Endothelial cell (in vitro differentiated cells): ENCODE results near the gene OARD1. TPM values are rescaled to one million over a fixed set of nuclear protein-coding genes. Genes with fewer than 3 reads are reported as not detected.
"Not testable (repeated sequence)": the region's sequence is repeated elsewhere in the genome, so short reads cannot be mapped to it uniquely, and the experiment has no call there.

Source experiments
- DNase-seq: peaks from one replicate; pipeline ENCODE4 v3.0.0; 2021; ENCODE audit warnings: low spot score
- H3K27ac Mint-ChIP-seq: one replicate; pipeline ENCODE4 v1.8.0; 2021; ENCODE audit warnings: mixed read lengths, inconsistent platforms; ENCODE audit not compliant: unreplicated experiment
- H3K27me3 Mint-ChIP-seq: one replicate; pipeline ENCODE4 v1.8.0; 2021; ENCODE audit warnings: mild to moderate bottlenecking, moderate library complexity, mixed read lengths, inconsistent platforms; ENCODE audit not compliant: unreplicated experiment
- H3K36me3 Mint-ChIP-seq: one replicate; pipeline ENCODE4 v1.8.0; 2021; ENCODE audit warnings: mild to moderate bottlenecking, low read depth, mixed read lengths, inconsistent platforms; ENCODE audit not compliant: unreplicated experiment
- H3K4me1 Mint-ChIP-seq: one replicate; pipeline ENCODE4 v1.8.0; 2021; ENCODE audit warnings: mild to moderate bottlenecking, mixed read lengths, inconsistent platforms; ENCODE audit not compliant: unreplicated experiment
- H3K4me3 Mint-ChIP-seq: one replicate; pipeline ENCODE4 v1.8.0; 2021; ENCODE audit warnings: mild to moderate bottlenecking, mixed read lengths, inconsistent platforms; ENCODE audit not compliant: unreplicated experiment
- H3K9me3 Mint-ChIP-seq: one replicate; pipeline ENCODE4 v1.8.0; 2021; ENCODE audit warnings: mixed read lengths, inconsistent platforms; ENCODE audit not compliant: unreplicated experiment
- CTCF ChIP-seq: fragments of 200-600 bp; sonication (generic); IDR thresholded peaks from one replicate; pipeline ENCODE4 v1.5.0; 2021; ENCODE audit warnings: antibody characterized with exemption; ENCODE audit not compliant: unreplicated experiment
- long read RNA-seq: library from polyadenylated mRNA; unstranded; transcript quantifications from one replicate; pipeline ENCODE4 v2.0.0, GENCODE V29; 2020; ENCODE audit not compliant: unreplicated experiment
- total RNA-seq: library from RNA; stranded (reverse); fragmentation: NEBNext Ultra II Directional; extraction: Animal tissue kit (Norgen Biotek cat#: 25700); gene quantifications from one replicate; pipeline ENCODE4 v1.2.1, GENCODE V29; 2021; ENCODE audit not compliant: unreplicated experiment

The OARD1 gene, protein sequence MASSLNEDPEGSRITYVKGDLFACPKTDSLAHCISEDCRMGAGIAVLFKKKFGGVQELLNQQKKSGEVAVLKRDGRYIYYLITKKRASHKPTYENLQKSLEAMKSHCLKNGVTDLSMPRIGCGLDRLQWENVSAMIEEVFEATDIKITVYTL
- 20.5 TPM for total RNA-seq
- long read RNA-seq, transcript OARD1-202 (6 exons, 1,337 nt): major isoform, 6 of 12 reads
- long read RNA-seq, partial matches to known transcripts: 0 of 12 reads
- long read RNA-seq, other reads (novel, unspliced or antisense): 2 of 12 reads

DNA sequence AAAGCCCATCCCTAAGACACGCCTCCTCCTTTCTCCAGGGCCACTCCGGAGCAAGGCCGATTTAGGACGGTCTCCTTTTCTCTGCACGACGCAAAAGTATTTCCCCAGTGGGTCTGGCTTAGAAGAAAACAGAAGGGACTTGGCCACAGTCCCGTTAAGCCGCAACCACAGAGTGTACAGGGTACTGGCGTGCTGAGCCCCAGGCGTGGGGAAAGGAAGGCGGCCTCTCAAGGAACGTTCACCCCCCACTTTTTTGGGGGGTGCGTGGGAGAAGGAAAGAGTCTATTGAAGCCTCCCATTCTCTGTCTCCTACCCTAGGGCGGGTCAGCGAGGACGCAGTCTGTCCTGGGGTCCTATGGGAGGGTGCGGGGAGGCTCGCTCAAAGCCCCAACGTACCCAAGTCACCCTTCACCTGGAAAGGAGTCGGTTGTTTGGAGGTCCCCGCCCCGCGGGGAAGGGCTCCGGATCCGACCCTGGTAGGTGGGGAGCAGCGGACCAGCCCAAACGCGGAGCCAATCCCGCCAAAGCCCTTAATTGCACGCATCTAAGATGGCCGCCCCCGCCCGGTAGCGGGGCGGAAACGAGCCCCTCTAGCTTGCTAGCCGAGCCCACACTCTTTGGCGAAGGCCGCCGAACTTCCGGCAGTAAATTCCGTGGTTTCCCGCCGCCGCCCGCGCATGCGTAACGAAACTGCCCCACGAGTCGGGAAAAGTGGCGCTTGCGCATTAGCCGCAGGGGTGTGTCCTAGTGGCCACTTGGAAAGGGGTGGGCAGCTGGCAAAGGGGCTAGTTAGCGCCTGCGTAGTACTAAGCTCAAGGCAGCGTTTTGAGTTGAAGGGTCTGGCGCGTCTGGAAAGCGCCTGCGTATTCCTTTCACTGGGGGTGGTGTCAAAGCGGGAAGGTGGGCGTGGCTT lies at the start of gene OARD1:
OARD1 (minus strand) TSS at position 434 of the 913 bp plus-strand sequence. CDS start 722 bp downstream, outside the sequence.
- Mint-ChIP-seq H3K9me3 (no peaks in the 10 kb centered on the region), H3K36me3 (peaks cover 7% of the 10 kb centered on the region), H3K27ac (peak within 1 kb of the TSS; percentile 93), H3K27me3 (peaks cover 14% of the 10 kb centered on the region), H3K4me1 (peaks cover 31% of the 10 kb centered on the region), H3K4me3 (peak within 1 kb of the TSS; percentile 93)
- TF ChIP-seq CTCF: no peak
- peak; percentile 99 for DNase-seq

DNA sequence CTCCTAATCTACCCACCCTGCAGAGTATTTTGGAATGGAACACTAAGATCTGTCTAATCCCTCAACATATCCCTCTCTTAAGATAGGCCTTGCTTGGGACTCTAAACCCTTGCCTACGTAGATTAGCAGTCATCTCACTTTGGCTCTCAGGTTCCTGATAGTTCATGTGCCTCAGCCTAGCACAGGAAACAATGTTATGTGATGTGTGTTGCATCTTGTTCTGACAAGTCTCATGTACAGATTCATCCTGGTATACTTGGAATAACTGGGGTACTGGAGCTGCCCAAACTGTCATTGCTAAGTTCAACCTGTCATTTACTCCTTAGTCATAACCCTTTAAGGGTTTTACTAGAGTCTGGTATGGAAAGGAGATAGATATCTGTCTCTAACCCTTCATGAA lies 47.9 kb upstream of the OARD1 start:
- Mint-ChIP-seq H3K27ac (no peak overlapping the region), H3K9me3 (no peaks in the 10 kb centered on the region), H3K36me3 (no peaks in the 10 kb centered on the region), H3K4me3 (no peak overlapping the region), H3K27me3 (peaks cover 1% of the 10 kb centered on the region), H3K4me1 (peaks cover 6% of the 10 kb centered on the region)
- no peak for DNase-seq
- TF ChIP-seq CTCF: no peak

DNA sequence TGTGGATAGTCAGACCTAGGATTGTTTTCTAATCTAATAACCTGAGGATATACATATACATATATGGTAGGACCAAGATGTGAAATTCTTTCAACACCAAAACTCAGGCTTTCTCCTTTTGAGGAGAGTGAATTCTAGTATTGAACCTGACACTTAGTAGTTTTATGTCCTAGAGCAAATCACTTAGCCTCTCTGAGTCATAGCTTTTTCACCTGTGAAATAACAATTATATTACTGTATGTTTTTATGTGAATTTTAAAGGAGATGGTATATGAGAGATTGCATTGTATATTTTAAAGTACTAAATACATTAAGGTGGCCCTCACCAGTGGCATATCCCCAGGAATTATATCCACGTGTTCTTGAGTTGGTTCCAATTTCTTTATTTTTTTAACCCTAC lies 47.4 kb upstream of the OARD1 start:
- Mint-ChIP-seq H3K27me3 (peaks cover 1% of the 10 kb centered on the region), H3K4me1 (peaks cover 6% of the 10 kb centered on the region), H3K27ac (no peak overlapping the region), H3K4me3 (no peak overlapping the region), H3K9me3 (no peaks in the 10 kb centered on the region), H3K36me3 (no peaks in the 10 kb centered on the region)
- no peak for DNase-seq
- TF ChIP-seq CTCF: no peak

DNA sequence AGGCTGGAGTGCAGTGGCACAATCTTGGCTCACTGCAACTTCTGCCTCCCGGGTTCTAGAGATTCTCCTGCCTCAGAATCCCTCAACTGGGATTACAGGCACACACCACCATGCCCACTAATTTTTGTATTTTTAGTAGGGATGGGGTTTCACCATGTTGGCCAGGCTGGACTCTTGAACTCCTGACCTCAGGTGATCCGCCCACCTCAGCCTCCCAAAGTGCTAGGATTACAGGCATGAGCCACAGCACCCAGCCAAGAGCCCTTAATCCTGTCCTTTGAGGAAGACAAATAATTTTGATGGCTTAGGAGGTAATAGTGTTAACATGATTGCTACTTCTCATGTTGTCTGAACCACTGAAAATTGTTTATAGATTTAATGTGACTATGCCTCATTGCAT lies 42.9 kb upstream of the OARD1 start:
- H3K27me3 Mint-ChIP-seq, H3K27ac Mint-ChIP-seq, H3K4me1 Mint-ChIP-seq, H3K4me3 Mint-ChIP-seq, DNase-seq, H3K36me3 Mint-ChIP-seq, H3K9me3 Mint-ChIP-seq: not testable (repeated sequence)

DNA sequence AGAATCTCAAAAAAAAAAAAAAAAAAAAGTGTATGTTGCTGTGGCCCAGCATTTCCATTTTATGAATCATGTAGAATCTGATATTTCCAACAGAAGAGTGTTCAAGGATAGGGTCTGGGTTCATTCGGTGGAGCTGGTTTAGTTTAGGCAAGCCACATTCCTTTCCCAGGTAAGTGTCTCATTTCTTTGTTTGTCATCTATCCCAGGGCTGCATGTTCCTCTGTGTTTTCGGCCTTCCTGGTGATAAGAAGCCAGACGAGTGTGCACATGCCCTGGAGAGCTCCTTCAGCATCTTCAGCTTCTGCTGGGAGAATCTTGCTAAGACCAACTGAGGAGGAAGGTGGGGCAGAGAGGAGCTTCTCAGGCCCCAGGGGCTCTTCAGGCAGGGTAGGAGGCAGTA lies 38.9 kb upstream of the OARD1 start:
- no peaks in the 10 kb centered on the region for H3K36me3 Mint-ChIP-seq
- no peak for DNase-seq
- peaks cover 1% of the 10 kb centered on the region for H3K27me3 Mint-ChIP-seq
- H3K27ac Mint-ChIP-seq: no peak overlapping the region
- no peaks in the 10 kb centered on the region for H3K9me3 Mint-ChIP-seq
- no peak overlapping the region for H3K4me3 Mint-ChIP-seq
- no peaks in the 10 kb centered on the region for H3K4me1 Mint-ChIP-seq
- TF ChIP-seq CTCF: no peak
